ENCODE data around the gene ALDH3B2. TPM values are rescaled to one million over a fixed set of nuclear protein-coding genes. Genes with fewer than 3 reads are reported as not detected.

ALDH3B2 gene
- polyA plus RNA-seq, 1 of the 3 experiments (the other 2 are of a cell fraction), result not detected

- Histone ChIP-seq H3K36me3 (replicated peaks in 1 of 2; ENCODE audit: control insufficient read depth in 1 of 2, insufficient read depth in 2 of 2, low read length in 1 of 2) (no peaks in the 10 kb centered on the region), H3K4me2 (no peak overlapping the region), H3K9ac (no peak overlapping the region), H2AFZ (ENCODE audit: low read depth) (no peak overlapping the region), H3F3A (replicated peaks; ENCODE audit: insufficient read depth) (no peaks in the 10 kb centered on the region), H3K4me1 (ENCODE audit: control insufficient read depth in 1 of 2, insufficient read depth in 2 of 2, low read depth in 1 of 2, low read length in 1 of 2) (peaks cover 0 to 13% of the 10 kb centered on the region in 2 experiments; a peak in 1 of 4 replicates), H3K4me3 (ENCODE audit: low read depth in 2 of 2, low read length in 1 of 2) (no peak overlapping the region), H3K27ac (ENCODE audit: low read depth in 2 of 2, low read length in 1 of 2) (no peak overlapping the region), H3K27me3 (ENCODE audit: insufficient read depth) (no peaks in the 10 kb centered on the region), H3K9me3 (no peaks in the 10 kb centered on the region), H4K20me1 (ENCODE audit: insufficient read depth) (no peaks in the 10 kb centered on the region), H3K79me2 (ENCODE audit: insufficient read depth) (no peaks in the 10 kb centered on the region), H3K9me2 (no peaks in the 10 kb centered on the region)
- WGBS (ENCODE audit: low lambda C conversion rate), result 84% methylated on average over 12 of the region's 22 CpGs
- POLR2A ChIA-PET, result no interaction called here
- no peak for TF ChIP-seq EP300 (IDR thresholded peaks at IDR 0.05; ENCODE audit: borderline replicate concordance in 1 of 2, low read depth in 1 of 2, low read length in 1 of 2)
- TF ChIP-seq SMC3 (IDR thresholded peaks at IDR 0.05; ENCODE audit: low read depth, low read length), result no peak
- no peak for TF ChIP-seq FOSL2 (IDR thresholded peaks at IDR 0.05; ENCODE audit: borderline replicate concordance, low read depth)
- TF ChIP-seq MXI1 (IDR thresholded peaks at IDR 0.05; ENCODE audit: low read depth, low read length), result no peak
- TF ChIP-seq YY1 (IDR thresholded peaks at IDR 0.05; ENCODE audit: low read depth), result no peak
- TF ChIP-seq RCOR1 (IDR thresholded peaks at IDR 0.05; ENCODE audit: low read length), result no peak
- no peak for TF ChIP-seq GABPA (IDR thresholded peaks at IDR 0.05; ENCODE audit: low read depth)
- no peak for TF ChIP-seq SIN3A (IDR thresholded peaks at IDR 0.05; ENCODE audit: borderline replicate concordance, low read depth, low read length)
- no peak for TF ChIP-seq JUND (IDR thresholded peaks at IDR 0.05)
- no peak for TF ChIP-seq TCF12 (IDR thresholded peaks at IDR 0.05)
- no peak for TF ChIP-seq TAF1 (IDR thresholded peaks at IDR 0.05; ENCODE audit: borderline replicate concordance, low read depth, low read length)
- TF ChIP-seq USF1 (IDR thresholded peaks at IDR 0.05; ENCODE audit: borderline replicate concordance, low read depth), result no peak
- TF ChIP-seq MAX (IDR thresholded peaks at IDR 0.05; ENCODE audit: low read depth), result no peak
- no peak for TF ChIP-seq POLR2AphosphoS5 (IDR thresholded peaks at IDR 0.05; ENCODE audit: low read depth, low read length)
- no peak for TF ChIP-seq REST (IDR thresholded peaks at IDR 0.05; ENCODE audit: low read depth, low read length)
- TF ChIP-seq MEF2A (IDR thresholded peaks at IDR 0.05; ENCODE audit: borderline replicate concordance, low read depth), result no peak
- CTCF ChIA-PET, result interaction anchor here (17.8 kb wide), 1 partner anchor 19 kb away, joined by 308 read pairs; the partner anchor contains the start of gene ACY3
- no peak for DNase-seq
Observed at GRCh38 chr11:67633758-67634365, 40.6 kb downstream of the ALDH3B2 start.

Data from SK-N-SH (cell line).